GM21786 (cell line): ENCODE measurements around the gene LBR.

Experiments used
- ATAC-seq: cut with Tn5 transposase; IDR thresholded peaks from one replicate; pipeline ENCODE4 v1.9.1; 2021; ENCODE audit not compliant: unreplicated experiment

LBR gene

DNA sequence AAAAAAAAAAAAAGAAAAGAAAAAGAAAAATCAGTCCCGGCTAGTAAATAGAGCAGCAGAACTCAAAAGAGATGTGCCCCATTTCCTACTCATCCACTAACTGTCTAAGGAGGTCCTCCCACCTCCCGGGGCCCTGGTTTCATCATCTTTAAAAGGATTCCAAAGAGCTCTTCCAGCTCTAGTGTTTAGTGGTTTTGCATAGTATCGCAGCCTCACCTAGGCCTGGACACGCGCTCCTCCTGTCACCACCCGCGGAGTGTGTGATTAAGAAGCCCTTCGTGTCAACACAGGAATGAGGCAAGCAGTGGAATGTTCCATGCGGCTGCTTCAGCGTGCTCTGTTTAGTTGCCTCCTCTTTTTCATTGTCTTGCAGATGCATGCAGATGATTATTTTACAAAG is 49.0 kb downstream of the LBR start:
- no peak for ATAC-seq

DNA sequence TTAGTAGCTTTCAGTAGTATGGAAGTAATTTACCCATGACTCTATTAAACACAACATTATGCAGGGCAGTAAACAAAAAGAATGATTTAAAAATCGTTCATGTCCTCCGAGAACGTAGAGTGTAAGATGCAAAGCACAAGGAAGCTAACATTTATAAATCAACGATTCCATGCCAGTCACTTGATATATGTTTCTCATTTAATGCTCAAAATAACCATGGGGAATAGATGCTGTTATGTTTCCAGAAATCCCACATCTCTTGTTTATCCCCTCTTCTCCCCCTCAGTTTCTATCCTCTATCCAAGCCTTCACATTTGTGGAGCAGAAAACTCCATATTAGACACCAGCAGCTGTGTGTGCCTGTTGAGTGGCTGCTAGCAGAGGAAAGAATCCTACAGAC is 52.8 kb downstream of the LBR start:
- no peak for ATAC-seq

DNA sequence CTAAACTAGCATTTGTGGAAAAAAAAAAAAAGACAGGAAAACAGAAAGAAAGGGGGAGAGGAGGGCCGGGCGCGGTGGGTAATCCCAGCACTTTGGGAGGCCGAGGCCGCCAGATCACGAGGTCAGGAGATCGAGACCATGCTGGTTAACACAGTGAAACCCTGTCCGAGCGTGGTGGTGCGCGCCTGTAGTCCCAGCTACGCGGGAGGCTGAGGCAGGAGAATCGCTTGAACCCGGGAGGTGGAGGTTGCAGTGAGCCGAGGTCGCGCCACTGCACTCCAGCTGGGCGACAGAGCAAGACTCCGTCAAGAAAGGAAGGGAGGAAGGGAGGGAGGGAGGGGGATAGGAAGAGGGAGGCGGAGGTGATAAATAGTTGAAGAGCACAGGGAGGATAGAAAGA is 54.7 kb downstream of the LBR start:
- no peak for ATAC-seq

DNA sequence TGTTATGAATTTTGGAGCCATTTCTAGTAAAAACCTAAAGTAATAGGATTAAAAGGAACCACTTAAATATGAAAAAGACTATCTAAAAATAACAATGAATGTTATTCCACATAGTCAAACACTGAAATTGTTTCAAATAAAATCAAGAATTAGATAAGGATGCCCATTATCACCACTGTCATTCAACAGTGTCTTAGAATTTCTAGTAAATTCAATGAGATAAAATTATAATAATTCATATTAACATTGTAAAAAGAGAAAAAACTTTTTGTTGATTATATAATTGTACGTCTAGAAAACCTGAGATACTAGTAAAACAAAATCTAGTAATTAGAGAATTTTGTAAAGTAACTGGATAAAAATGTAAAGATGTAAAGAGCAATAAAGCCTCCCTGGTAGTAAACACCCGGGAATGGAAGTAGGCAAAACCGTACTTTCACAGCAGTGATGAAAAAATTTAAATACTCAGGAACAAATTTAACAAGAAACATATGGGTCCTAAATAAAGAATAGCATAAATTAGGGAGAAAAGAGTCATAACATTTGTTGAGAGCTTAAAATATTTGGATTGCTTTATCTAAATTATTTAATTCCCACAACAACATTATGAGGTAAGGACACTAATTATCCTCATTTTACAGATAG is 56.4 kb downstream of the LBR start:
- ATAC-seq, result no peak

DNA sequence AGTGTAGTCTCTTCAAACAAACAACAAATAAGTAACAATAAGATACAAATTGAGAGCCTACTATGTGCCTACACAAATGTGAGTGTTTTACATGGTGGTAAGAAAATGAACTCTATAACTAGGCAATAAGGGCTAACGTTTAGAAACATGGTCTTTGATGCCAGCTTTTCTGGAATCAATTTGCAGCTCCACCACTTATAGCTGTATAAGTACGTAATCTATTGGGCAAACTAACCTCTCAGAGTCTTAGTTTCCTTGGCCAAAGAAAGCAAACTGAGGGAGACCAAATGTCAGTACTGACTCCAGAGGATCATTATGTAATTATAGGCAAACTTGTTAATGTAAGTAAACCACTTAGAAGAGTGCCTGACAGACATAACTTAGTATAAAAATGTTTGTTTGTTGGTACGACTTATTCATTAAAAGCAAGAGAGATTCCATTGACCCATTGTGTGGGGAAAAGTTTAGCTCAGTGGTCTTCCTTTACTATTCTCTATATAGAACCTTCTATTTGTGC is 59.7 kb downstream of the LBR start:
- no peak for ATAC-seq

DNA sequence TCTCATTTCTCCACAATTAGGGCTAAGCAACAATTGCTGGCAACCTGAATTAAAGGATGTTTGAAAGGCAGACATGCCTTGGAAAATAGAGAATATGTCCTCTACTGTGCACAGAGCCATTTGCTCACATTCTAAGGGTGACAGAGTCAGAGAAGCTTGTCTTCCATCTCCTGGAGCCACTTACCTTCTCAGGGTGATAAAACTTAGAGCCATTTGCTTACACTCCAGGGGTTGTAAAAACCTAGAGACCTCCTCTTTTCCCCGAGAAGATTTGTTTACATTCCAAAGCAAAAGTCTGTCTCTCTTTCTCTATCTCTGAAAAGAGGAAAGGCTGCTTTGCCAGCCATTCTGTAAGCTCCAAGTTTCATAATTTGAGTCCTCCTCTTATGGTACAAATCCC is 61.3 kb downstream of the LBR start:
- ATAC-seq, result no peak

DNA sequence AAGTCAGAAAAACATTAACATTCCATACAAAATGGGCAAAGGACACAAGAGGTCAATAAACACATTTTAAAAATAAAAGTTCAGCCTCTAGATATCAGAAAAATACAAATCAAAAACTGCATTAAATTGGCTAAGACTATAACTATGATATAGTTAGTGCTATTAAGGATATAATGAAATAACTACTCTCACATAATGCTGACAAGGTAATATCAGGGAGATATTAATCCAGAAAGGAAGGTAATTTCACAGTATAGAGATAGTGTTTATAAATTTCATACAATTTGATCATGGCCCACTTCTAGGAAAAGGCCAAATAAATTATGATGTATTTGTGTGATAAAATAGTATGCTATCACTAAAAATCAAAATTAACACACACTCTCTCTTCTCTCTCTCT is 61.8 kb downstream of the LBR start:
- no peak for ATAC-seq

DNA sequence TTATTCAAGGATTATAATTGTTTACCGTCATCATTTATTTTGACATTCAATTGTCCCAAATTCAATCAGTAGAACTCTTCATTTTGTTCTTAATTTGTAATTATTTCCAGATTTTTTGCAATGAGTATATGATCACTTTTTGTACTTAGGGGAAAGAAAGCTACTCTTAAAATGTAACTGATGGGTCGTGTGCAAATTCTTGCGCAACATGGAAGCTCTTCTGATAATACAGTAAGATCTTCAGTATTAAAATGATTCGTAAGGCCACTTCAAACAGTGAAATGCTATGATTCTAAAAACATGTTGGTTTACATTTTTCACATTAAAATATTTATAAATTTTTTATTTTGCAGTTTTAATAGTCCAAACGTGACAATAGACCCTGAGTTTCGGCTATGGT is 63.4 kb downstream of the LBR start:
- ATAC-seq, result no peak

DNA sequence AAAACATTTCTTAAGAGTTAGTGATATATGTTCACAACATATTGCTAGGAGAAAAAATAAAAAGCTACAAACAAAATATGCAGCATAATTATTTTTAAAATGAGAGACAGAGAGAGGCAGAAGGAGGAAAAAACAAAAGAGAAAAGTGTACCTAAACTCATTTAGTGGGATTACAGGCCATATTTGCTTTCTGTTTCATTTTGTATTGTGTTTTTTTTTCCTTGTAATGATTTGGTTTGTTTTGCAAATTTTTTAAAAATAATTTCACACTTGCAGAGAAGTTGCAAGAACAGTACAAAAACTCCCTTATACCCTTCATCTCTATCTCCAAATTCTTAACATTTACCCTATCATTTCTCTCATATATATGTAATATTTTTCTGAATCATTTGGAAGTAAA is 65.0 kb downstream of the LBR start:
- no peak for ATAC-seq

DNA sequence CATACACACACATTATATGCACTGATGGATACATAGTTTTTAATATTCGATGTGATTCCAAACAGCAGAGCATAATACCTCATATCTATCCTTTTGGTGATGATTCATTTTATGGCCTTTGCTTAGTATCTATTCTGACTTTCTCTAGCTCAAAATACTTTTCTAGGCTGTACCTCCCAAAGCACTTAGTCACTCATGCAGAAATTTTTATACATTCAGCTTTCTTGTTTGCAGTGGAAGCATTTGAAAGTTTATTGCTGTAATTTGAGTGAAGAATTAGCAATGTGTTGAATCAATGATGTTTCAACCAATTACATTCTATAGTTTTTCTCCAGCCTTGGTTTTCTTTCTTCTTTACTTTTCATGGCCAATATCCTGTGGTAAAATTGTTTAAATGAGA is 66.7 kb downstream of the LBR start:
- no peak for ATAC-seq

DNA sequence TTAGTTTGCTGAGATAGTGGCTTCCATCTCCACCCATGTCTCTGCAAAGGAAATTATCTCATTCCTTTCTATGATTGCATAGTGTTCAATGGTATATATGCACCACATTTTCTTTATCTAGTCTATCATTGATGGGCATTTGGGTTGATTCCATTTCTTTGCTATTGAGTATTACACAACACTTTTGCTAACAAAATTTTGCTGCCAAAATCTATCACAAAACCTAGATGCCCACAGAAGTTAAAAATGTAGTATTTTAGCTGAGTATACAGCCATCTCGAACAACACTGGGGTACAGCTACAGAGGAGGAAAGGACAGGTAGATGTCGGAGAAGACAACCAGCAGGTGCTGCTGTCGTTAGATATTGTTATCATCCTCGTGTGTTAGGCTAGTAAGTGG is 67.7 kb downstream of the LBR start:
- no peak for ATAC-seq

DNA sequence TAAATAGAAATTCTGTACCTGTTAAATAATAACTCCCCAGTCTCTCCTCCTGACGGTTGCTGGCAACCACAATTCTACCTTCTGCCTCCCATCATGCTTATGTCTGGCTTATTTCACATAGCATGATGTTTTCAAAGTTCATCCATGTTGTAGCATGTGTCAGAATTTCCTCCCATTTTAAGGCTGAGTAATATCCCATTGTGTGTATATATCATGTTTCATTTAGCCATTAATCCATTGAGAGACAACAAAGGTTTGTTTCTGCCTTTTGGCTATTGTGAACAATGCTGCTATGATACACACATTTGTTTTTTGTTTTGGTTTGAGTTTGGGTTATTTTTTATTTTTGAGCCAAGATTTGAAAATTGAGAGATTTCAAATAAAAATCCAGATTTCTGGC is 72.0 kb downstream of the LBR start:
- no peak for ATAC-seq

DNA sequence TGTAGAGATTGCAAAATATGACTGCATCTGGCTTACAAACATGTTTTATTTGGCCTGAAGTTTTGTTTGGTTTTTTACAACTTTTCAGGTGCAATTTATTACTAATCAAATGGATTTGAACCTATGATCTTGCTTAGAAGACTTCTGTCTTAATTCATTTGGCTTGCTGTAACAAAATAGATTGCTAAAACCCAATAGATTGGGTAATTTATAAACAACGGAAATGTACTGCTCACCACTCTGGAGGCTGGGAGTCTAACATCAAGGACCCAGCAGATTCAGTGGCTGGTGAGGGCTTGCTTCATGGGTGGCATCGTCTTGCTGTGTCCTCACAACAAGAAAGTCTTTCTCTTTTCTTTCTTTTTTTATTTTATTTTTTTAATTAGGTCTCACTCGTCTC is 72.9 kb downstream of the LBR start:
- ATAC-seq, result no peak
